ENCODE data around the gene HSPBP1. TPM values are rescaled to one million over a fixed set of nuclear protein-coding genes. Genes with fewer than 3 reads are reported as not detected.
"Not testable (repeated sequence)": the region's sequence is repeated elsewhere in the genome, so short reads cannot be mapped to it uniquely, and the experiment has no call there.

Gene HSPBP1
- total RNA-seq = 22.7 to 30.3 TPM (median 24.2 TPM) in 3 replicates
- long read RNA-seq, transcript HSPBP1-202 (8 exons, 1,572 nt) = major isoform, 25 of 34 reads
- long read RNA-seq, partial matches to known transcripts = 1 of 34 reads
- long read RNA-seq, other reads (novel, unspliced or antisense) = 5 of 34 reads

- Mint-ChIP-seq H3K9me3 (ENCODE audit: low read depth) (no peaks in the 10 kb centered on the region), H3K4me3 (ENCODE audit: unreplicated experiment) (peak within 1 kb of the TSS; percentile 100), H3K4me1 (ENCODE audit: low read depth) (peaks cover 30% of the 10 kb centered on the region), H3K36me3 (ENCODE audit: low read depth) (peaks cover 7% of the 10 kb centered on the region), H3K27me3 (ENCODE audit: low read depth) (no peaks in the 10 kb centered on the region), H3K27ac (ENCODE audit: unreplicated experiment) (peak within 1 kb of the TSS; percentile 99)
- DNase-seq (ENCODE audit: low spot score) = no peak
- TF ChIP-seq, protein P1, sequence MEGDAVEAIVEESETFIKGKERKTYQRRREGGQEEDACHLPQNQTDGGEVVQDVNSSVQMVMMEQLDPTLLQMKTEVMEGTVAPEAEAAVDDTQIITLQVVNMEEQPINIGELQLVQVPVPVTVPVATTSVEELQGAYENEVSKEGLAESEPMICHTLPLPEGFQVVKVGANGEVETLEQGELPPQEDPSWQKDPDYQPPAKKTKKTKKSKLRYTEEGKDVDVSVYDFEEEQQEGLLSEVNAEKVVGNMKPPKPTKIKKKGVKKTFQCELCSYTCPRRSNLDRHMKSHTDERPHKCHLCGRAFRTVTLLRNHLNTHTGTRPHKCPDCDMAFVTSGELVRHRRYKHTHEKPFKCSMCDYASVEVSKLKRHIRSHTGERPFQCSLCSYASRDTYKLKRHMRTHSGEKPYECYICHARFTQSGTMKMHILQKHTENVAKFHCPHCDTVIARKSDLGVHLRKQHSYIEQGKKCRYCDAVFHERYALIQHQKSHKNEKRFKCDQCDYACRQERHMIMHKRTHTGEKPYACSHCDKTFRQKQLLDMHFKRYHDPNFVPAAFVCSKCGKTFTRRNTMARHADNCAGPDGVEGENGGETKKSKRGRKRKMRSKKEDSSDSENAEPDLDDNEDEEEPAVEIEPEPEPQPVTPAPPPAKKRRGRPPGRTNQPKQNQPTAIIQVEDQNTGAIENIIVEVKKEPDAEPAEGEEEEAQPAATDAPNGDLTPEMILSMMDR (IDR thresholded peaks at IDR 0.05) = no peak
Observed at GRCh38 chr19:55279770-55280643, at the start of gene HSPBP1. HSPBP1 (minus strand) TSS chr19:55280110; CDS start chr19:55279608, 502 bp downstream.

DNA sequence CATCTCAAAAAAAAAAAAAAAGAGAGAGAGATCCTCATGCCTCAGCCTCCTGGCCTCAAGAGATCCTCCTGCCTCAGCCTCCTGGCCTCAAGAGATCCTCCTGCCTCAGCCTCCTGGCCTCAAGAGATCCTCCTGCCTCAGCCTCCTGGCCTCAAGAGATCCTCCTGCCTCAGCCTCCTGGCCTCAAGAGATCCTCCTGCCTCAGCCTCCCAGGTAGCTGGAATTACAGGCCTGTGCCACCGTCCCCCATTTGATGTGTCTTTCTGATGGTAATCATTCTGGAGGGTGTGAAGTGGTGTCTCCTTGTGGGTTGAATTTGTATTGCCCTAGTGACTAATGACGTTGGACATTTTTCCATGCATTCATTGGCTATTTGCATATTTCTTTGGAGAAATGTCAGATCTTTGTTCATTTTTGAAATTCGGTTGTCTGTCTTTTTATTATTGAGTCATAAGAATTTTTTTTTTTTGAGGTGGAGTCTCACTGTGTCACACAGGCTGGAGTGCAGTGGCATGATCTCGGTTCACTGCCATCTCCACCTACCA lies 48.9 kb upstream of the HSPBP1 start:
- not testable (repeated sequence) for DNase-seq (ENCODE audit: low spot score); H3K27me3 Mint-ChIP-seq (ENCODE audit: low read depth); H3K4me3 Mint-ChIP-seq (ENCODE audit: unreplicated experiment); H3K4me1 Mint-ChIP-seq (ENCODE audit: low read depth); H3K27ac Mint-ChIP-seq (ENCODE audit: unreplicated experiment); H3K36me3 Mint-ChIP-seq (ENCODE audit: low read depth); H3K9me3 Mint-ChIP-seq (ENCODE audit: low read depth)

DNA sequence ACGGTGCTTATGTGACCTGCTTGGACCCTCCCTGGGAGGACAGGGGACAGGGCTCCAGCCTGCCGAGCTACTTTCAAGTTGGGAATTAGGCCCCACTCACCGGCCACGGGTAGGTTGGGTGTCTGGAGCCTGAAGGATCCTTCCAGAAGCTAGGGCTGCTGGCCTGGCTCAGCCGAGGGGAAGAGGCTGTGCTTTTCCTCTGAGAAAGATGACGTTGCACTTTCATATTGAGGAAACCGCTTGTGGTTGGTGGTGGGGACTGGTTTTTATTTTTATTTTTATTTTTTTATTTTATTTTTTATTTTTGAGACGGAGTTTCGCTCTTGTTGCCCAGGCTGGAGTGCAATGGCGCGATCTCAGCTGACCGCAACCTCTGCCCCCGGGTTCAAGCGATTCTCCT lies 45.3 kb upstream of the HSPBP1 start, which contains the start of gene TMEM150B:
Gene TMEM150B, minus strand, starts transcription at position 170 of the 400 bp plus-strand sequence. CDS start 4,305 bp downstream, outside the sequence.
- H3K4me1 Mint-ChIP-seq (ENCODE audit: low read depth) = peaks cover 9% of the 10 kb centered on the region
- no peaks in the 10 kb centered on the region for H3K9me3 Mint-ChIP-seq (ENCODE audit: low read depth)
- H3K4me3 Mint-ChIP-seq (ENCODE audit: unreplicated experiment) = no peak within 1 kb of the TSS

DNA sequence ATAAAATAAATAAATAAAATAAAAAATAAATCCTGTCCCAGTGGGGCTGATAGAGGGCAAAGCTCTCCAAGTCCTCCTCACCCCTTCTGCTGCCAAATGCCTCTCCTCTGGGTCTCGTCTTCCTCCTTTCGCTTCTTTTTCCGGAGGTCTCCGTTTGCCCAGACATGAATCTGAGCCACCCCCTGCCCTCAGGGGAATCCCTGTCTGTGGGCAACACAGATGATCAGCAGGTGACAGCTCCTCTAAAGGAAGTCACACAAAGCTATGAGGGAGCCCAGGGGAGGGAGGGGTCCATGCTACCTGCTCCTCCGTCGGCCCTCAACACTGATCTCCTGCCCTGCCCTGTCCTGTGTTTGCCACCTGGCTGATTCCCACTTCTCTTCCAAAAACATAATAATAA lies 44.8 kb upstream of the HSPBP1 start:
- Mint-ChIP-seq H3K27me3 (ENCODE audit: low read depth) (peaks cover 8% of the 10 kb centered on the region), H3K27ac (ENCODE audit: unreplicated experiment) (no peak overlapping the region)

More for the DNA sequence above, 45.3 kb upstream of the HSPBP1 start, which contains the start of gene TMEM150B:
- DNase-seq (ENCODE audit: low spot score) = no peak
- peaks cover 8% of the 10 kb centered on the region for H3K27me3 Mint-ChIP-seq (ENCODE audit: low read depth)
- H3K36me3 Mint-ChIP-seq (ENCODE audit: low read depth) = no peaks in the 10 kb centered on the region
- TF ChIP-seq, protein P1 (IDR thresholded peaks at IDR 0.05) = no peak
- no peak within 1 kb of the TSS for H3K27ac Mint-ChIP-seq (ENCODE audit: unreplicated experiment)

GRCh38 chr19:55322204-55322885 lies 42.4 kb upstream of the HSPBP1 start:
- Mint-ChIP-seq H3K27me3 (ENCODE audit: low read depth) (peaks cover 8% of the 10 kb centered on the region), H3K4me1 (ENCODE audit: low read depth) (peaks cover 7% of the 10 kb centered on the region), H3K27ac (ENCODE audit: unreplicated experiment) (no peak overlapping the region), H3K36me3 (ENCODE audit: low read depth) (no peaks in the 10 kb centered on the region), H3K4me3 (ENCODE audit: unreplicated experiment) (no peak overlapping the region), H3K9me3 (ENCODE audit: low read depth) (no peaks in the 10 kb centered on the region)
- TF ChIP-seq, protein P1 (IDR thresholded peaks at IDR 0.05) = no peak
- DNase-seq (ENCODE audit: low spot score) = no peak

More for the DNA sequence above, 44.8 kb upstream of the HSPBP1 start:
- H3K36me3 Mint-ChIP-seq (ENCODE audit: low read depth) = no peaks in the 10 kb centered on the region
- no peak overlapping the region for H3K4me3 Mint-ChIP-seq (ENCODE audit: unreplicated experiment)
- DNase-seq (ENCODE audit: low spot score) = no peak
- H3K9me3 Mint-ChIP-seq (ENCODE audit: low read depth) = no peaks in the 10 kb centered on the region
- TF ChIP-seq, protein P1 (IDR thresholded peaks at IDR 0.05) = no peak
- peaks cover 14% of the 10 kb centered on the region for H3K4me1 Mint-ChIP-seq (ENCODE audit: low read depth)
